Lung microvascular endothelial cell (primary cell): ENCODE measurements around the gene SFI1. TPM values are rescaled to one million over a fixed set of nuclear protein-coding genes. Genes with fewer than 3 reads are reported as not detected.

Source experiments
- DNase-seq, 2 donors: peaks; one replicate each; pipeline versions ENCODE4 v3.0.0 to v3.0.0-alpha.2; 2010; ENCODE audit warnings: low read depth in 2 of 2
- total RNA-seq: library from RNA; depleted of rRNA; stranded (reverse); fragments of >200 nt; gene quantifications from 2 replicates; pipeline ENCODE4 v1.2.1, GENCODE V29; 2014

The SFI1 gene
- total RNA-seq, 1 donor from 2014 or later: 18.1 TPM

DNA sequence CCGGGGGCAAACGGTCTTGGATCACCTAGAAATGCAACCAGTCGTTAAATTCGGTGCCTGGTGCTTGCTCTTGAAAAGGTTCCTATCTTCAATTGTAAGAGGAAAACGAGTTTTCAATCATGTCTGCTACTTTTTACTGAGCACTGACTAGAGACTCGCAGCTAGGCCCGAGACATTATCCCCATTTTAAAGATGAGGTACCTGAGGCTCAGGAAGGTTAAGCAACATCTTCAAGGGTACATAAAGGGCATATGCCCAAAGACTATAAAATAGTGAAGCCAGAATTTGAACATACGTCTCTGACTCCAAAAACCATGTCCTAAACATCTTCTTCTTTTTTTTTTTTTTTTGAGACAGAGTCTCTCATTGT is 166.3 kb downstream of the SFI1 start:
- no peak for DNase-seq

Other genes with a start within 250 kb of the SFI1 start
- gene PIK3IP1, start 204.0 kb upstream of the SFI1 start, total RNA-seq: 15.1 and 23.3 TPM in 2 replicates
- 10.5 and 15.1 TPM in 2 replicates for gene PATZ1, start 150.2 kb upstream of the SFI1 start, total RNA-seq
- gene DRG1, start 96.9 kb upstream of the SFI1 start, total RNA-seq: 50.0 and 50.1 TPM in 2 replicates
- 6.5 and 11.5 TPM in 2 replicates for gene EIF4ENIF1, start 6.7 kb upstream of the SFI1 start, total RNA-seq
- 19.6 and 29.6 TPM in 2 replicates for gene PISD, start 165.7 kb downstream of the SFI1 start, total RNA-seq